HG03460 (cell line): ENCODE measurements around the gene LIN7C.

Source experiments
- ATAC-seq: cut with Tn5 transposase; IDR thresholded peaks from one replicate; pipeline ENCODE4 v1.9.1; 2021; ENCODE audit not compliant: unreplicated experiment

Gene LIN7C

GRCh38 chr11:27509908-27510307 lies 3.3 kb upstream of the LIN7C start:
- ATAC-seq: no peak

GRCh38 chr11:27507557-27508322 lies 1.2 kb upstream of the LIN7C start:
- no peak for ATAC-seq

DNA sequence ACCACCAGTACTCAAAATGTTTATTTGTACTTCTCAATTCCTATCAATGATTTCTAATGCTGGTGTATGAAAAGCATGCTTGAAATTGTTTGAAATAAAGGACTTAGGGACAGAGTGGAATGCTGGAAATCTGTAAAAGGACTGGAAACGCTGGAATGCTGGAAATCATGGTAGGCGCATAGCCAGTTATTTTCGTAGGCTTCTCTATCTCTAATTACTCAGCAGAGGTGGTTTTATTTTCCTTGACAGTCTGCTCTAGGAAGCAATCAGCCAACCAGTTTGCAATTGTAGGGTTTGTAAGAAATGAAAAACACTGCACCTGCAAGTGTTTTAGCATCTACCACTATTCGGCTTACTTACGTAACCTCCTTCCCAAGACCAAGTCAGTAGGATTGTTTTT lies 788 bp downstream of the LIN7C start:
- peak; percentile 2 for ATAC-seq

- no peak for ATAC-seq
Measured at GRCh38 chr11:27504205-27504604, 2.4 kb downstream of the LIN7C start.

- no peak for ATAC-seq
Measured at GRCh38 chr11:27501100-27501499, 5.5 kb downstream of the LIN7C start.

DNA sequence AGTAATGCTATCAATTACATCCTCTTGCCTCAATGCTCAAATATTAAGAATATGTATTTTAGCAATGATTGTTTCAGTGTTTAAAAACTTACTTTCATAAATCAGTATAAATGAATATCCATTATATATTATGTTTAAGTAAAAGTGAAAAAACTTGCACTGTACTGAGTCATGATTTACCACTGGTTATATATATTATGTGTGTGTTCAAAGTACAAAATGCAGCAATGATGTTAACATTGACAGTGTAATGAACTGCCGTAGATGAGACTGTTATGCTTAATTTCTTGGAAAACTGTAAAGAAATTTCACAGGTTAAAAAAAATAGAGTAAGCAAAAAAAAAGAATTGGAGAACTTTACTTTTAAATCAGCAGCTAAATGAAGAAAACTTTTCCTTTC lies 8.7 kb downstream of the LIN7C start:
- ATAC-seq: no peak

GRCh38 chr11:27497284-27497866 lies 9.2 kb downstream of the LIN7C start:
- ATAC-seq: peak; percentile 58

DNA sequence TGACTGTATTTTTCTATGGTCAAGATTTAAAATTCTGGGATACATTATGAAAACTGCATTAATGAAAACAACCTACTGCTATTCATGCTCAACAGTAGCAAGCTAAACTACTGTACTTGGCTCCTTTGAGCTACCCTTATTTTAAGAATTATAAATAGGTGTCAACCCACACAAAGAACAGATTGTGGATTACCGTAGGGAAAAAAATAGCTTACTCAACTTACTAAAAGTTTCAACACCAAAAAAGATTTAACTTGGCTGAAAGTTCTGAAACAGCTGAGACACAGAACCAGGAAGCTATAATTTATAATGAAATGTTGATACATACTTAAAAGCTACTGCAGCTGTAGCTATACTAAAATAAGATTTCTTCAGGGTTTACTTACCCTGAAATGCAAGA lies 10.1 kb downstream of the LIN7C start:
- ATAC-seq: no peak

DNA sequence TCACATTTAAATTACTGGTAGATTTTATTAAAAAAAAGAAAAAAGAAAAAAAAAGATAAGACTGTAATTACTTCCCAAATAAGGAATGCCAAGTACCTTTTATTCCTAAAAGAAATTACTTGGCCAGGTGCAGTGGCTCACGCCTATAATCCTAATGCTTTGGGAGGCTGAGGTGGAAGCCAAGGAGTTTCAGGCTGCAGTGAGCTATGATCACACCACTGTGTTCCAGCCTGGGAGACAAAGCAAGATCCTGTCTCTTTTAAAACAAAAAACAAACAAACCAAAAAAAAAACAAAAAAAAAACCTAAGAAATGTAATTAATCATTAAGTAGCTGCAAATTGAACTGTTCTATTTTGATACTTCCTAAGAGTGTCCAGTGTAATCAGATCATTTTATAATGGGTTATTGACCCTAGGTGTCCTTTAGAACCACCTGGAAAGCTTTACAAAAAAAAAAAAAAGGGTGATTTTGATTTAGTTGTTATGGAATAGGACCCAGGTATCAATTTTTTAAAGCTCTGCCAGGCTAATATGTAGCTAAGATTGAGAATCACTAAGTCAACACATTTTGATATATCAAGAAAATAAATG lies 10.8 kb downstream of the LIN7C start:
- no peak for ATAC-seq

GRCh38 chr11:27489092-27489491 lies 17.5 kb downstream of the LIN7C start:
- ATAC-seq: no peak

DNA sequence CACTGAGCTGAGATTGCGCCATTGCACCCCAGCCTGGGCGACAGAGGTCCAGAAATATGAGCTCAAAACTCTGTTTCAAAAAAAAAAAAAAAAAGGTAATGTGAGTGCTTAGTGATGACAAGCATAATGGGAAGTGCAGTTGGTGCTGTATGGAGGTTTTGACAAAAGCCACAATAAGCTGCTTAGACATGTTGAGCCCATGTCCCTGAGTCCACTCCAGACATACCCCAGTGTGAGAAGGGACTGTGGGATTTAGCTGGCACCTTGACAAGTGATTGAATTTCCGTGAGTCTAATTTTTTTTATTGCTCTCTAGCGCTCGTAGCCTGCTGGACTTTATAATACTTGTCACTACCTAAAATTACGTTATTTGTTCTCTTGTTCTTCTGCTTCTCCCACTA lies 18.9 kb downstream of the LIN7C start:
- no peak for ATAC-seq

DNA sequence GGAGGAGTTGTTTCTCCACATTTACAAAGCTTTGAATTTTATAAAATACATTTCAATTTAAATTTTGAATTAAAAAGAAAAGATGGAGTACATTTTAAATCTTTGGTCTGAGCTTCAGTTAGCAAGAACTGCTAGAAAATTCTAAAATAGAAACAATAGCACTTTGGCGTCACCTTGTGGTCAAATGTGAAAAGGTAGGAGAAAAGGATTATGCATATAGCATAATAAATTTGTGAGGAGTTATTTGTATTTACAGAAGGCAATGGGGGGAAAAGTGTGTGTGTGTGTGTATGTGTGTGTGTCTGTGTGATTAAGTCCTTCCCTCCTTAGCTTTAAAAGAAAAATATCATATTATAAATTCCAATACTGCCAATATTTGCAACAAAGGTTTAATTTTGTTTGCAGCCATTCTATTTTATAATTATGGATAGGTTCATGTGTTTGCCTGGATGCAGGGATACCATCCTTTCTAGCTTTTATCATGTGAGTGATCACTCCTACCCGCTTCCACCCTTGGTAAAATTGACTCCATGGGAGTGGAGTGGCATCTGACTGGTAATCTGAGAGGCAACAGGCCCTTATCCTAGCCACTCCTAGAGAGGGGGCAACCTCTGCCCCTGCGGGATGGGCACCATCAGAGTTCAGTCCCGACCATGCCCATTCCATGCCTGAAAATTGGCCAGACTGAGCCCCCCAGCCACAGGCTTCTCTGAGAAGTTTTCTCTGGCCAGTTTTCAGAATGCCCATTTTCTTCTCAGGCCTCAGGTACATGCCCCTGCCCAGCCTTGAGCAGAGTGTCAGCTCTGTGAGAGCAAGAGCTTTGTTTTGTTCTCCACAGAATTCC lies 20.4 kb downstream of the LIN7C start:
- ATAC-seq: no peak

- no peak for ATAC-seq
Measured at GRCh38 chr11:27482793-27483192, 23.8 kb downstream of the LIN7C start.

GRCh38 chr11:27481992-27482391 lies 24.6 kb downstream of the LIN7C start:
- ATAC-seq: no peak

GRCh38 chr11:27477831-27478230 lies 28.7 kb downstream of the LIN7C start:
- ATAC-seq: no peak

DNA sequence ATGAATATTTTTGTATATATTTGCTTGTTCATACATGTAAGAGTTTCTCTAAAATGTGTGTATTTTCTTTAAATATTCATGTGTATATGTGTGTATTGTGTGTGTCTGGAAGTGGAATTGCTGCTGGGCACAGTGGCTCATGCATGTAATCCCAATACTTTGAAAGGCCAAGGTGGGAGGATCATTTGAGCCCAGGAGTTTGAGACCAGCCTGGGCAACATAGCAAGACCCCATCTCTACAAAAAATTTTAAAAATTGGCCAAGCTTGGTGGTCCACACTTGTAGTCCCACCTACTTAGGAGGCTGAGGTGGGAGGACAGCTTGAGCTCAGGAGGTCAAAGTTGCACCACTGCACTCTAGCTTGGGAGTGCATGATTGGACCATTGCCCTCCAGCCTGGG lies 29.3 kb downstream of the LIN7C start:
- no peak for ATAC-seq

DNA sequence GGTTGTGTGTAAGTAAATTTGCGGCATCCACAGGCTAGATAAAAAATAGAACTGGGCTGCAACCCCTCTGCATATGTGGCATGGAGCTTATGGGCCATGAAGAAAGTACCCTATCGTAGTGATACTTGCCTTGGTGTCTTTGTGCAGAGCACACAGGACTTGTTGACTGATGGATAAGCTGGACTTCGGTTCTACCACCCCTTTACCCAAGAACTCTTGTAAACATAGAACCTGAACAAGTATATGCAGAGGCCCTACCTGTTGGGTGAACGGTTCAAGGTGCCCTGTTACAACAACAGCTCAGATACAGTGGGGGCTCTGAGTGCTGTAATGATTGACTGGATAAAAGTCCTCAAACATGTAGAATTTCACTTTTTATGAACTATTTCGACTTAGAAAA lies 30.9 kb downstream of the LIN7C start:
- no peak for ATAC-seq

DNA sequence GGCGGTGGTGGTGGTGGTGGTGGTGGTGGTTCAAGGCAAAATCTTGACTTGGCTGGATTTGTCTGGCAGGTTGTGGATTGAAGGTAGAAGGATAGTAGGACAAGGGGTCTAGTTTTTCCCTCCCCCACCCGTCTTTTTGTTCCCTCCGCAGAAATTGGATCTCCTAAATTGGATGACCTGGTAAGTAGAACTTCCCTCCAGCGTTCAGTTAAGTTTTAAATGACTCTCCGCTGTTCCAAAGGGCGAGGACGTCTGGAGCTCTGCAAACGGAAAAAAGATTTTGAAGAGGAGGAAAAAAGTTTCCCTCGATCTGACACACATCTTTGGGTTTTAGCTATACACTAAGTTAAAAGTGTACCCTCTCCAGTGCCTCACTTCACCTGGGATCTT lies 33.6 kb downstream of the LIN7C start:
- ATAC-seq: no peak

DNA sequence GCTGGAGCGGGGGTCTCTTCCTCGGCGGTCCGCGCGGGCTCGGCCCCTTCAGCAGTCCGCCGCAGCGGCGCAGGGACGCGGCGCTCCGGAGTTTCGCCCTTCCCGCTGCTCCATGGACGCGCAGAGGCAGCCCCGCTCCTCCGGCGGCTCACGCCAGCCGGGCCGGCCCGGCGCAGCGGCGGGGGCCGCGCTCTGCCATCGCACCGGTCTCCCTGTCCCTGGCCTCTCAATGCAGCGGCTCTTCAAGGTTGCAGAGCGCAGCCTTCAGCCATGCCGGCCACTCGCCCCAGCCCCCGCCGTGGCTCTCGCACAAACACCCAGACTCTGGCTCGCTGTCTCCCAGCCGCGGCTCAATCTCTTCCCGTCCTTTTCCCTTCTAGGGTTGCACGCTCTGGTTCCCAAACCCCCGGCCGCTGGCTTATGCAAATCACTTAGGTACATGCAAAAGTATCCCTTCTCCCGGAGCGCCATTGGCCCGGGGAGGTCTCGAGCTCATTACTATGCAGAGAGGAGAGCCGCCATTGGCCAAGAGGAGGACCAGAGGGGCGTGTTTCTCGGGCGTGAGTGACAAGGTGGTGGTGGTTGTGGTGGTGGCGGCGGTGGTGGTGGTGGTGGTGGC lies 34.1 kb downstream of the LIN7C start, which contains the start of gene LGR4:
Gene LGR4 (minus strand): TSS at position 393 of the 619 bp plus-strand sequence. CDS start 488 bp downstream, outside the sequence.
- peak; percentile 66 for ATAC-seq

DNA sequence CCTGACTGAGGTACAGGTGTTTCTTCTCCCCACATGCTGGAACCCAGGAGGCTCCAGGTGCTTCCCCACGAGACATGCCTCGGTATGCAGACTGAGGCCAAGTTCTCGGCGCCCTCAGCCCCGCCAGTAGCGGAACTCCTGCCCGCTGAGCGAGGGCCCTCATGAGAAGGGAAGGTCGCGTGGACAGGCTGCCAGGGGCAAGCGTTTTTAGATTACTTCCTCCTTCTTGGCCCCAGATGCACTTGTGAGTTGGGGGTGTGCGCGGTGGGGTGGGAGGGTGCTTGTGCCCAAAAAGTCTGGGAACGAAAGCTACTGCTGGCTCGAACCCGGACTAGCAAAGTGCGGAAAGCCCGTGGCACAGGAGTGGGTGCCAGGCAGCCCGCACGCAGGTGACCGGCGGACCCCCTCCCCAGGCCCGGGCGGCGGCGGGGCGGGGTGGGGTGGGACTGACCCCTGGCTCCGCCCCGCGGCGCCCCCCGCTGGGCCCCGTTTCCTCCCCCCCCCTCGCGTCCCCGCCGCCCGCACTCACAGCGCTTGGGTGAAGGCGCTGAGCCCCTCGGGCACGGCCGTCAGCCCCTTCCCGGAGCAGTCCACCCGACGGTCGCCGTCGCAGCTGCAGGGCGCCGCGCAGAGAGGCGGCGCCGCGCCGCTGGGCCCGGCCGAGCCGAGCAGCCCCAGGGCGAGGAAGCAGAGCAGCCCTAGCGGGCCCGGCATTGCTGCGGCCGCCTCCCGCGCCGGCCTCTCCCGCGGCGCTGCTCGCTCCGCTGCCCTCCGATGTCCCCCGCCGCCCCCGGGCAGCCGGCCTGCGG lies 34.8 kb downstream of the LIN7C start:
- ATAC-seq: peak; percentile 50
